GM19372 (cell line): ENCODE results near the gene BEND5.

Experiments used
- ATAC-seq: cut with Tn5 transposase; IDR thresholded peaks from one replicate; pipeline ENCODE4 v1.9.1; 2021; ENCODE audit warnings: mild to moderate bottlenecking, low read depth, moderate library complexity; ENCODE audit not compliant: unreplicated experiment

BEND5 gene

GRCh38 chr1:48684381-48684780 lies 92.3 kb downstream of the BEND5 start:
- no peak for ATAC-seq

DNA sequence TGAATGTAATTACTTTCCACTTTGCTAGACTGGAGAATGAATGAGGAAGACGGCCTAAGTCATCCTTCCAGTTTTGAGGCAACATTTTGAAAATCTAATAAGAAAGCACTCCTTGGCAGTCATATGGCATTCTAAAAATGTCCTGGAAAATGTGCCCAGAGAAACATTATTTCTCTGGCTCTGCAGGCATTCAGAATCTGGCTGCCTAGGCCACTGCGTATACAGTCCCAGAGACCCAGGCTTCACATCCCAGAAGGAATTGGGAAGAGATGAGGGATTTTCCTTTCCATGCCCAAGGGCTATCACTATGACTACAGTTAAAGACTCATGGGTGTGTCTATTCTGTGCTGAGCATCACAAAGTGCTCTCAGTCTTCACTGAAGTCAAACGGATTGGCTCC lies 92.9 kb downstream of the BEND5 start:
- ATAC-seq: no peak

DNA sequence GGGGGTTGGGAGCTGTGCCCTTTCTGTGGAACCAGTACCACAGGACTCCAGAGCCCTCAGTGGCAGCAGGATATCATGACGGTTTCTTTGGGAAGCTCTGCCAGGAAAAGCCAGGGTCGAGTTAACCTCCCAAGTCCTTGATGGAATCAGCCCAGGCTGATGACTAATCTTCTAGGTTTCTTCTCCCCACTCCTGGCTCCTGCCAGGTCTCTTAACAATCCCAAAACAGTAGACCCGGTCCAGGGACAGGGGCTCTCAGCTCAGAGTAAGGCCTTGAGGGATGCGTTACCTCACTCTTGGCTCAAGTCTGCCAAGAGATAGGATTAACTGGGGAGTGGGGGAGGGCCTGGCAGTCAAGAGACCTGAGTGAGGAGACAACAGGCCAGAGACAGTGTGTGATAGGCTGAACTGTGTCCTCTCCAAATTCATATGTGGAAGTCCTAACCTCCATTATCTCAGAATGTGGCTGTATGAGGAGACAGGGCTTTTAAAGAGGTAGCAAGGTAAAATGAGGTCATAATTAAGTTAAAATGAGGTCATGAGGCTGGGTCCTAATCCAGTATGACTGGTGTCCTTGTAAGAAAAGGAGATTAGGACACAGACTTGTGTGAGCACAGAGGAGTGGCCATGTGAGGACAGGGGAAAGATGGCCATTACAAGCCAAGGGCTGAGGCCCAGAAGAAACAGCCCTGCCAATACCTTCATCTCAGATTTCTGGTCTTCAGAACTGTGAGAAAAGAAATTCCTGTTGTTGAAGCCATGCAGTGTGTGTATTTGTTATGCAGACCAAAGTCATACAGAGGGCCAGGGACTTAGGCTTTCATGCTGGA lies 95.0 kb downstream of the BEND5 start:
- ATAC-seq: no peak

DNA sequence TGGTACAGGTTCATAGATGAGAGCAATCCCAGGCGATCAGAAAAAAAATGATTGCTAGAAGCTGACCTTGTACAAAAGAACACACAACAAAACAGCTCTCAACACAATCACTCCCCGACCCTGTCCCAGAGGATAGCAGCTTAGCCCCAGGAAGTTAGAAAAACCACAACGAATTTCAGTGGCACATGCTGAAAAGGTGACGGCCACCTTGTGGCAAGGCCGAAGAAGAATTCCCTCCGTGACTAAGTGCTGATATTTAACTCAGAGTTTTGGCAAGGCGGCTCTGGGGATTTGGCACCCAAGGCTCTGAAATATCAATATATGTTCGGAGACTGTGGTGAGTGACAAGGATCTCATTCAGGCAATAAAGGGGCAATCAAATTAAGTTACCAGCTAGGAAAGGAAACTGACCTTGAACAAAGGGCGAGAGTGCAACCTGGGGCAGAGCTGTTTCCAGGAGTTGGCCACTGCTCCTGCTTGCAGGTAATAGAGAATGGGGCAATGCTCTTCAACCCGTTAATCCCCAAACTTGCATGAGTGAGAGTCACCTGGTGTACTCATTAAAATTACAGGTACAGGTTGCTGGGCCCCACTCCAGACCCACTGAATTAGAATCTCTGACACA lies 96.2 kb downstream of the BEND5 start:
- ATAC-seq: no peak

GRCh38 chr1:48679859-48680258 lies 96.8 kb downstream of the BEND5 start:
- ATAC-seq: no peak

- ATAC-seq: peak; percentile 41
Observed at GRCh38 chr1:48678710-48679505, 97.8 kb downstream of the BEND5 start.
